ENCODE data around the gene DOCK7. TPM values are rescaled to one million over a fixed set of nuclear protein-coding genes. Genes with fewer than 3 reads are reported as not detected.
"Not testable (repeated sequence)": the region's sequence is repeated elsewhere in the genome, so short reads cannot be mapped to it uniquely, and the experiment has no call there.

The DOCK7 gene
- total RNA-seq, 1 donor from 2014 or later: 73.1 TPM

GRCh38 chr1:62682531-62682930, 5.7 kb downstream of the DOCK7 start:
- no peak for TF ChIP-seq CTCF (IDR thresholded peaks at IDR 0.05; ENCODE audit: unreplicated experiment)
- Mint-ChIP-seq H3K9me3 (ENCODE audit: low read depth) (no peaks in the 10 kb centered on the region), H3K27me3 (no peaks in the 10 kb centered on the region), H3K27ac (no peak overlapping the region), H3K4me1 (ENCODE audit: low read depth) (peaks cover 15% of the 10 kb centered on the region), H3K36me3 (ENCODE audit: insufficient read depth) (peaks cover 5% of the 10 kb centered on the region), H3K4me3 (ENCODE audit: low read depth) (no peak overlapping the region)
- DNase-seq (ENCODE audit: low spot score, unreplicated experiment): no peak

DNA sequence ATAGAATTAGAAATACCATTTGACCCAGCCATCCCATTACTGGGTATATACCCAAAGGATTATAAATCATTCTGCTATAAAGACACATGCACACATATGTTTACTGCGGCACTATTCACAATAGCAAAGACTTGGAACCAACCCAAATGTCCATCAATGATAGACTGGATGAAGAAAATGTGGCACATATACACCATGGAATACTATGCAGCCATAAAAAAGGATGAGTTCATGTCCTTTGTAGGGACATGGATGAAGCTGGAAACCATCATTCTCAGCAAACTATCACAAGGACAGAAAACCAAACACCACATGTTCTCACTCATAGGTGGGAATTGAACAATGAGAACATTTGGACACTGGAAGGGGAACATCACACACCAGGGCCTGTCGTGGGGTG, 7.2 kb downstream of the DOCK7 start:
- DNase-seq (ENCODE audit: low spot score, unreplicated experiment); H3K9me3 Mint-ChIP-seq (ENCODE audit: low read depth); H3K27me3 Mint-ChIP-seq; H3K27ac Mint-ChIP-seq; H3K4me3 Mint-ChIP-seq (ENCODE audit: low read depth); H3K36me3 Mint-ChIP-seq (ENCODE audit: insufficient read depth): not testable (repeated sequence)
- peaks cover 11% of the 10 kb centered on the region for H3K4me1 Mint-ChIP-seq (ENCODE audit: low read depth)

- not testable (repeated sequence) for H3K4me3 Mint-ChIP-seq (ENCODE audit: low read depth); H3K36me3 Mint-ChIP-seq (ENCODE audit: insufficient read depth); DNase-seq (ENCODE audit: low spot score, unreplicated experiment); H3K4me1 Mint-ChIP-seq (ENCODE audit: low read depth); H3K27ac Mint-ChIP-seq; H3K27me3 Mint-ChIP-seq; H3K9me3 Mint-ChIP-seq (ENCODE audit: low read depth)
Observed at GRCh38 chr1:62677822-62678221, 10.4 kb downstream of the DOCK7 start.

DNA sequence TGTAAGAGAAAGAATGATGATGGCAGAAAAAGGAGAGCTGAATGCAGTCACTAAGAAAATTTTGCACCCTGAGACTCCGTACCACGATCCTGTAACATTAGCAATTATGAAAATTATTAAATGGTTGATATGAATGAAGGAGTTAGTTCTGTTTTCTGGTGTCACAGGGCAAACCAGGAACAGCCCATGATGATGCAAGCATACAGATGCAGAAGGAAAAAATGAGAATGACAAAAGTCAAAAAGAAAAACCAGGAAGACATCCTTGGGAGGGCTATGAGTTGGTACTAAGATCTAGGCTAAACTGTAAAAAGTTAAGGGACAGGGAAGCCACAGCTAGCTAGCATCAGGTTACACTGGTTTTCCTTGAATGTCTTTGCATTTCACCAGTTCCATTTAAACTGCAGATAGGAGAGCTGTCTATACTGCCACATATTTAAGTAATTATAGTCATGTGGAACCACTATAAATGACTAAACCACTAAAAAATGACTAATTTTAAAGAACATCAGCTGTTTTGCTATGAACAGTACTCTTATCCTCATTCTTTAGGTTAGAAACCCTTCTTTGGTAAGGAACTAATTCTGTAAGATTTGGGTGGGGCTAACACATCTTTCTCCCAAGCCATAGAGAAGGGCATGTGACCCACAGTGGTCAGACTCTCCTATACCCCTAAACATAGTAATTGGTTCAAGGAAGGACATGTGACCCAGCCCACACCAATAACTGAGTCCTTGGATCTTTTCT, 11.4 kb downstream of the DOCK7 start:
- Mint-ChIP-seq H3K27ac (no peak overlapping the region), H3K4me1 (ENCODE audit: low read depth) (peaks cover 9% of the 10 kb centered on the region), H3K4me3 (ENCODE audit: low read depth) (no peak overlapping the region), H3K9me3 (ENCODE audit: low read depth) (no peaks in the 10 kb centered on the region), H3K27me3 (no peaks in the 10 kb centered on the region), H3K36me3 (ENCODE audit: insufficient read depth) (peaks cover 8% of the 10 kb centered on the region)
- DNase-seq (ENCODE audit: low spot score, unreplicated experiment): no peak
- TF ChIP-seq CTCF (IDR thresholded peaks at IDR 0.05; ENCODE audit: unreplicated experiment): no peak

DNA sequence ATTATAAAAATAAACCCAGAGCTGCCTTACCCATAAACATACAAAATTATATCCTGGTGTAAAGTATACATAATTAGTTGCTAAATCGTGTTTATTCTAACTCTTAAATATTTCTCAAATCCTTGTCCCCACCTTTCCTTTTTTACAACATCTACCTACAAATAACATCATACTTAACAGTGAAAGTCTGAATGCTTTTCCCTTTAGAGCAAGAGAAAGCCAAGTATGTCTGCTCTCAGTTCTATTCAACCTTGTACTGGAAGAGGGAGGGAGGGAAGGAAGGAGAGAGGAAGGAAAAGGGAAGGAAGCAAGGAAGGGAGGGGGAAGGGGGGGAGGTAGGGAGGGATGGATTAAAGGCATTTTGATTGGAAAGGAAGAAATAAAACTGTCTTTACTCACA, 14.6 kb downstream of the DOCK7 start:
- H3K27ac Mint-ChIP-seq: no peak overlapping the region
- no peak for TF ChIP-seq CTCF (IDR thresholded peaks at IDR 0.05; ENCODE audit: unreplicated experiment)
- H3K9me3 Mint-ChIP-seq (ENCODE audit: low read depth): peaks cover 3% of the 10 kb centered on the region
- no peak overlapping the region for H3K4me3 Mint-ChIP-seq (ENCODE audit: low read depth)
- DNase-seq (ENCODE audit: low spot score, unreplicated experiment): no peak
- H3K4me1 Mint-ChIP-seq (ENCODE audit: low read depth): peaks cover 14% of the 10 kb centered on the region
- peaks cover 12% of the 10 kb centered on the region for H3K36me3 Mint-ChIP-seq (ENCODE audit: insufficient read depth)
- H3K27me3 Mint-ChIP-seq: no peaks in the 10 kb centered on the region

DNA sequence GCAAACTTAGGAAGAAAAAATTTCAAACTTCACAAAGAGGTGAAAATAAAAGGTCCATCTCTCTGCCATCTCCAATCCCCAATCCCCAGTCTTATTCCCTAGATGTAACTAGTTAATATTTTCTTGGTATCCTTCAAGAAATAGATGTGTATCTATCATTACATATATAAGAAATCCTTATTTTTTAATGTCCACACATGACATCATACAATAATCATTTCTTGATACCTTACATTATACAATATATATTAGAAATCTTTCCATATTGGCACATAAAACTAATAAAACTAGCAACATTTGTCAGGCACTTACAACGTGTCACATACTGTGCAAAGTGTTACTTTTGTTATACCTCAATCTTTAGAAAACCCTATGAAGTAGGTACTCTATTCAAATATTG, 16.2 kb downstream of the DOCK7 start:
- Mint-ChIP-seq H3K9me3 (ENCODE audit: low read depth) (peaks cover 3% of the 10 kb centered on the region), H3K27me3 (no peaks in the 10 kb centered on the region), H3K4me1 (ENCODE audit: low read depth) (peaks cover 16% of the 10 kb centered on the region), H3K4me3 (ENCODE audit: low read depth) (no peak overlapping the region), H3K36me3 (ENCODE audit: insufficient read depth) (peaks cover 12% of the 10 kb centered on the region), H3K27ac (no peak overlapping the region)
- TF ChIP-seq CTCF (IDR thresholded peaks at IDR 0.05; ENCODE audit: unreplicated experiment): no peak
- DNase-seq (ENCODE audit: low spot score, unreplicated experiment): no peak
